ENCODE data around the gene CCL24.
"Not testable (repeated sequence)": the region's sequence is repeated elsewhere in the genome, so short reads cannot be mapped to it uniquely, and the experiment has no call there.

CCL24 gene

GRCh38 chr7:75854233-75854632 lies 40.6 kb upstream of the CCL24 start:
- no peaks in the 10 kb centered on the region for H3K4me1 ChIP-seq (ENCODE audit: control insufficient read depth, low read length)
- no peaks in the 10 kb centered on the region for H3K36me3 ChIP-seq (ENCODE audit: control insufficient read depth, low read length)
- H3K27ac ChIP-seq (ENCODE audit: low read depth, low read length) = no peak overlapping the region
- H3K9me3 ChIP-seq (ENCODE audit: control insufficient read depth, insufficient read depth, low read length) = no peaks in the 10 kb centered on the region
- no peaks in the 10 kb centered on the region for H3F3A ChIP-seq (ENCODE audit: control insufficient read depth, insufficient read depth)
- H4K20me1 ChIP-seq (ENCODE audit: control insufficient read depth, insufficient read depth, low read depth, low read length) = no peaks in the 10 kb centered on the region
- TF ChIP-seq CTCF (IDR thresholded peaks at IDR 0.05; ENCODE audit: low read depth, low read length, poor library complexity, severe bottlenecking) = no peak
- no peak for TF ChIP-seq EZH2phosphoT487 (IDR thresholded peaks at IDR 0.05; ENCODE audit: borderline replicate concordance, low read length)
- no peaks in the 10 kb centered on the region for H3K27me3 ChIP-seq (ENCODE audit: control insufficient read depth, low read length)
- H3K9me2 ChIP-seq (replicated peaks; ENCODE audit: control insufficient read depth, low read length) = no peaks in the 10 kb centered on the region
- no peaks in the 10 kb centered on the region for H3K79me2 ChIP-seq (ENCODE audit: control insufficient read depth, low read length)
- no peak overlapping the region for H3K4me2 ChIP-seq (ENCODE audit: low read length)
- no peak overlapping the region for H3K4me3 ChIP-seq (ENCODE audit: low read length)

GRCh38 chr7:75850235-75850634 lies 36.6 kb upstream of the CCL24 start:
- H4K20me1 ChIP-seq (ENCODE audit: control insufficient read depth, insufficient read depth, low read depth, low read length) = no peaks in the 10 kb centered on the region
- no peak overlapping the region for H3K27ac ChIP-seq (ENCODE audit: low read depth, low read length)
- no peaks in the 10 kb centered on the region for H3K79me2 ChIP-seq (ENCODE audit: control insufficient read depth, low read length)
- no peaks in the 10 kb centered on the region for H3K4me1 ChIP-seq (ENCODE audit: control insufficient read depth, low read length)
- no peaks in the 10 kb centered on the region for H3K36me3 ChIP-seq (ENCODE audit: control insufficient read depth, low read length)
- no peak overlapping the region for H3K4me3 ChIP-seq (ENCODE audit: low read length)
- TF ChIP-seq EZH2phosphoT487 (IDR thresholded peaks at IDR 0.05; ENCODE audit: borderline replicate concordance, low read length) (no peak), CTCF (IDR thresholded peaks at IDR 0.05; ENCODE audit: low read depth, low read length, poor library complexity, severe bottlenecking) (no peak)
- H3K9me3 ChIP-seq (ENCODE audit: control insufficient read depth, insufficient read depth, low read length) = no peaks in the 10 kb centered on the region
- H3K9me2 ChIP-seq (replicated peaks; ENCODE audit: control insufficient read depth, low read length) = no peaks in the 10 kb centered on the region
- no peak overlapping the region for H3K4me2 ChIP-seq (ENCODE audit: low read length)
- no peaks in the 10 kb centered on the region for H3F3A ChIP-seq (ENCODE audit: control insufficient read depth, insufficient read depth)
- H3K27me3 ChIP-seq (ENCODE audit: control insufficient read depth, low read length) = no peaks in the 10 kb centered on the region

GRCh38 chr7:75849573-75849972 lies 36.0 kb upstream of the CCL24 start:
- H3K4me1 ChIP-seq (ENCODE audit: control insufficient read depth, low read length) = no peaks in the 10 kb centered on the region
- no peak for TF ChIP-seq CTCF (IDR thresholded peaks at IDR 0.05; ENCODE audit: low read depth, low read length, poor library complexity, severe bottlenecking)
- no peak for TF ChIP-seq EZH2phosphoT487 (IDR thresholded peaks at IDR 0.05; ENCODE audit: borderline replicate concordance, low read length)
- no peaks in the 10 kb centered on the region for H3K9me3 ChIP-seq (ENCODE audit: control insufficient read depth, insufficient read depth, low read length)
- no peaks in the 10 kb centered on the region for H3K9me2 ChIP-seq (replicated peaks; ENCODE audit: control insufficient read depth, low read length)
- H3K79me2 ChIP-seq (ENCODE audit: control insufficient read depth, low read length) = no peaks in the 10 kb centered on the region
- no peaks in the 10 kb centered on the region for H3K36me3 ChIP-seq (ENCODE audit: control insufficient read depth, low read length)
- no peaks in the 10 kb centered on the region for H3F3A ChIP-seq (ENCODE audit: control insufficient read depth, insufficient read depth)
- no peaks in the 10 kb centered on the region for H3K27me3 ChIP-seq (ENCODE audit: control insufficient read depth, low read length)
- H3K27ac ChIP-seq (ENCODE audit: low read depth, low read length) = no peak overlapping the region
- H3K4me3 ChIP-seq (ENCODE audit: low read length) = no peak overlapping the region
- H4K20me1 ChIP-seq (ENCODE audit: control insufficient read depth, insufficient read depth, low read depth, low read length) = no peaks in the 10 kb centered on the region
- H3K4me2 ChIP-seq (ENCODE audit: low read length) = no peak overlapping the region

- H4K20me1 ChIP-seq (ENCODE audit: control insufficient read depth, insufficient read depth, low read depth, low read length) = no peaks in the 10 kb centered on the region
- no peaks in the 10 kb centered on the region for H3K36me3 ChIP-seq (ENCODE audit: control insufficient read depth, low read length)
- H3K4me1 ChIP-seq (ENCODE audit: control insufficient read depth, low read length) = peaks cover 8% of the 10 kb centered on the region
- H3K4me3 ChIP-seq (ENCODE audit: low read length) = no peak overlapping the region
- no peaks in the 10 kb centered on the region for H3K9me3 ChIP-seq (ENCODE audit: control insufficient read depth, insufficient read depth, low read length)
- no peak overlapping the region for H3K4me2 ChIP-seq (ENCODE audit: low read length)
- no peak for TF ChIP-seq CTCF (IDR thresholded peaks at IDR 0.05; ENCODE audit: low read depth, low read length, poor library complexity, severe bottlenecking)
- TF ChIP-seq EZH2phosphoT487 (IDR thresholded peaks at IDR 0.05; ENCODE audit: borderline replicate concordance, low read length) = no peak
- no peaks in the 10 kb centered on the region for H3K9me2 ChIP-seq (replicated peaks; ENCODE audit: control insufficient read depth, low read length)
- no peaks in the 10 kb centered on the region for H3K27me3 ChIP-seq (ENCODE audit: control insufficient read depth, low read length)
- H3F3A ChIP-seq (ENCODE audit: control insufficient read depth, insufficient read depth) = no peaks in the 10 kb centered on the region
- no peak overlapping the region for H3K27ac ChIP-seq (ENCODE audit: low read depth, low read length)
- no peaks in the 10 kb centered on the region for H3K79me2 ChIP-seq (ENCODE audit: control insufficient read depth, low read length)
Observed at GRCh38 chr7:75847707-75848106, 34.1 kb upstream of the CCL24 start.

GRCh38 chr7:75845132-75845531 lies 31.5 kb upstream of the CCL24 start:
- H4K20me1 ChIP-seq (ENCODE audit: control insufficient read depth, insufficient read depth, low read depth, low read length); H3K9me3 ChIP-seq (ENCODE audit: control insufficient read depth, insufficient read depth, low read length); H3K4me2 ChIP-seq (ENCODE audit: low read length); H3K36me3 ChIP-seq (ENCODE audit: control insufficient read depth, low read length); H3F3A ChIP-seq (ENCODE audit: control insufficient read depth, insufficient read depth); H3K27me3 ChIP-seq (ENCODE audit: control insufficient read depth, low read length); H3K79me2 ChIP-seq (ENCODE audit: control insufficient read depth, low read length); H3K4me3 ChIP-seq (ENCODE audit: low read length); H3K9me2 ChIP-seq (replicated peaks; ENCODE audit: control insufficient read depth, low read length); H3K27ac ChIP-seq (ENCODE audit: low read depth, low read length): not testable (repeated sequence)
- H3K4me1 ChIP-seq (ENCODE audit: control insufficient read depth, low read length) = peaks cover 18% of the 10 kb centered on the region

All from DOHH2 (cell line).